Astrocyte of the spinal cord (primary cell): ENCODE measurements around the gene EGFR.

Experiments used
- DNase-seq: peaks from one replicate; pipeline ENCODE4 v3.0.0; 2011; ENCODE audit warnings: low read depth, low spot score
- H3K4me3 ChIP-seq: 2 replicates; pipeline ENCODE4 v1.5.1; 2011; ENCODE audit warnings: low read depth, mild to moderate bottlenecking, low read length, moderate library complexity
- CTCF ChIP-seq: IDR thresholded peaks from 2 replicates; pipeline ENCODE4 v1.5.1; 2012; ENCODE audit warnings: low read depth, mild to moderate bottlenecking, low read length, inconsistent platforms
- in situ Hi-C: cut with HindIII; loops from 2 replicates; pipeline ENCODE4 v1.10.0; 2017; ENCODE audit warnings: low sequenced_read_pairs

EGFR gene

GRCh38 chr7:55070854-55071253, 52.0 kb downstream of the EGFR start:
- no peak for DNase-seq
- no peak overlapping the region for H3K4me3 ChIP-seq
- in situ Hi-C loops: no loop called here
- TF ChIP-seq CTCF: no peak

- TF ChIP-seq CTCF: no peak
- in situ Hi-C loops: no loop called here
- no peak for DNase-seq
- no peak overlapping the region for H3K4me3 ChIP-seq
Observed at GRCh38 chr7:55071411-55072175, 52.8 kb downstream of the EGFR start.

GRCh38 chr7:55072251-55072650, 53.4 kb downstream of the EGFR start:
- H3K4me3 ChIP-seq: no peak overlapping the region
- in situ Hi-C loops: no loop called here
- no peak for TF ChIP-seq CTCF
- DNase-seq: no peak

GRCh38 chr7:55073051-55073511, 54.3 kb downstream of the EGFR start:
- peak; percentile 70 for DNase-seq
- TF ChIP-seq CTCF: no peak
- in situ Hi-C loops: no loop called here

GRCh38 chr7:55073976-55074528, 55.2 kb downstream of the EGFR start:
- H3K4me3 ChIP-seq: peak overlapping the region; percentile 24
- DNase-seq: peak; percentile 98
- no peak for TF ChIP-seq CTCF
- in situ Hi-C loops: no loop called here

More at GRCh38 chr7:55073051-55073511, 54.3 kb downstream of the EGFR start:
- H3K4me3 ChIP-seq: no peak overlapping the region

- no peak for TF ChIP-seq CTCF
- in situ Hi-C loops: no loop called here
- DNase-seq: no peak
- no peak overlapping the region for H3K4me3 ChIP-seq
Observed at GRCh38 chr7:55075464-55076021, 56.7 kb downstream of the EGFR start.
